CD4-positive, alpha-beta T cell treated with Interleukin-10 for 1 hour (primary cell): ENCODE data around the gene GJD4.

Experiments used
- DNase-seq: peaks from one replicate; pipeline ENCODE4 v3.0.0-alpha.2; 2020

Gene GJD4

GRCh38 chr10:35579726-35580422 lies 25.3 kb upstream of the GJD4 start:
- no peak for DNase-seq

GRCh38 chr10:35580423-35580770 lies 24.7 kb upstream of the GJD4 start:
- no peak for DNase-seq

- DNase-seq, result no peak
Observed at GRCh38 chr10:35581655-35582054, 23.5 kb upstream of the GJD4 start.

GRCh38 chr10:35584946-35585345 lies 20.2 kb upstream of the GJD4 start:
- no peak for DNase-seq

GRCh38 chr10:35585356-35585755 lies 19.8 kb upstream of the GJD4 start:
- DNase-seq, result no peak

GRCh38 chr10:35585903-35586535 lies 19.1 kb upstream of the GJD4 start:
- DNase-seq, result no peak

- no peak for DNase-seq
Observed at GRCh38 chr10:35588836-35589235, 16.3 kb upstream of the GJD4 start.

- DNase-seq, result no peak
Observed at GRCh38 chr10:35592441-35592840, 12.7 kb upstream of the GJD4 start.

GRCh38 chr10:35594115-35595079 lies 10.7 kb upstream of the GJD4 start:
- no peak for DNase-seq

- no peak for DNase-seq
Observed at GRCh38 chr10:35595106-35595505, 10.0 kb upstream of the GJD4 start.

GRCh38 chr10:35598379-35598778 lies 6.8 kb upstream of the GJD4 start:
- DNase-seq, result no peak

- no peak for DNase-seq
Observed at GRCh38 chr10:35600193-35600592, 4.9 kb upstream of the GJD4 start.

- no peak for DNase-seq
Observed at GRCh38 chr10:35606430-35606829, 1.3 kb downstream of the GJD4 start.

- no peak for DNase-seq
Observed at GRCh38 chr10:35607475-35608327, 2.6 kb downstream of the GJD4 start.

GRCh38 chr10:35608328-35608672 lies 3.2 kb downstream of the GJD4 start:
- no peak for DNase-seq

- DNase-seq, result no peak
Observed at GRCh38 chr10:35611750-35612149, 6.6 kb downstream of the GJD4 start.

- DNase-seq, result no peak
Observed at GRCh38 chr10:35612385-35613106, 7.4 kb downstream of the GJD4 start.

GRCh38 chr10:35613107-35613440 lies 7.9 kb downstream of the GJD4 start:
- no peak for DNase-seq

- no peak for DNase-seq
Observed at GRCh38 chr10:35613597-35614226, 8.6 kb downstream of the GJD4 start.

GRCh38 chr10:35614312-35614711 lies 9.2 kb downstream of the GJD4 start:
- no peak for DNase-seq

- DNase-seq, result no peak
Observed at GRCh38 chr10:35626971-35627507, 21.9 kb downstream of the GJD4 start.

GRCh38 chr10:35631404-35631803 lies 26.3 kb downstream of the GJD4 start:
- no peak for DNase-seq
